ENCODE data around the gene IL1RAPL1.

Gene IL1RAPL1

DNA sequence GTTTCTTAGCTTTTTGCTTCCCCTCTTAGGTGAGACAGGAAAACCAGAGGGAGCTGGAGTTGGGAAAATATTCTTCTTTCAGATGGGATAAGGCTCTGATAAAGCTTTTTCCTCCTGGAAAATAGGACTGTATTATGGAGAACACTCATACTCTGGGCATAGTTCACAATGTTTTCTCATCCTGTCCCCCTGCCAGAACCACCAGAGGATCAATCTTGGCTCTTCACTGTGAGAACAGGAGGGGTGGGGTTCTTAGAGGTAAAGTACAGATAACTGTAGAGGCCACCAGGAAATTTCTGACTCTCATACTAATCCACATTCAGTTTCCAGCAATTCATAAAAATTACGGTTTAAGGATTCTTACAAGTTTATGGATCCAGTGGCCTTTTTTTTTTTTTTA lies 966.3 kb downstream of the IL1RAPL1 start:
- no peak for DNase-seq

DNA sequence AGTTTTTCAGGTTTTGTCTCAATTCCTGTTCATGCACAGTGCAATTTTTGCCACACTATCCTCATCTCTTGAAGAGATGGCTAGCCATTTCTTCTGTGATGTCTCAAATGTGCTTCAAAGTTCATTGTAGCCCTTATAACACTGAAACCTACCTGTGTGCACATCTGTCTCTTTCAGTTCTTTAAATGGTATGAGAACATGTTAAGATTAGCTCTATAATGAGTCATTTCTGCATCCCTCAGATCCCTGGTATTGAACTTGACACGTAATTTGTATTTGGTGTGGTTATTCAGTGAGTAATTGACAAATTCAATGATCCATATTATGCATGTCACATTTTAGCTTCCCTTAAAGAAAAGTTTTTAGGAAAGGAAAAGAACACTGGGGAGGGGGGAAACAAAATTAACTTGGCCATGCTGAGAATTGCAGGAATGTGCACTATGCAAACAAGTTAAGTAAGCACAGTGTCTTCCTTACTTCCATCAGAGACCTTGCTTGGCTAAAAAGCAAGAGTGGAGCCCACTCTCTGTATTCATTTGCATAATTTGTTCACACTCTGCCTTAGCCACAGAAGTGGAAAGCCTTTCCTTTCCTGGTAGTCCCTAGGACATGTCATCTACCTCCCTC lies 968.3 kb downstream of the IL1RAPL1 start:
- no peak for DNase-seq

DNA sequence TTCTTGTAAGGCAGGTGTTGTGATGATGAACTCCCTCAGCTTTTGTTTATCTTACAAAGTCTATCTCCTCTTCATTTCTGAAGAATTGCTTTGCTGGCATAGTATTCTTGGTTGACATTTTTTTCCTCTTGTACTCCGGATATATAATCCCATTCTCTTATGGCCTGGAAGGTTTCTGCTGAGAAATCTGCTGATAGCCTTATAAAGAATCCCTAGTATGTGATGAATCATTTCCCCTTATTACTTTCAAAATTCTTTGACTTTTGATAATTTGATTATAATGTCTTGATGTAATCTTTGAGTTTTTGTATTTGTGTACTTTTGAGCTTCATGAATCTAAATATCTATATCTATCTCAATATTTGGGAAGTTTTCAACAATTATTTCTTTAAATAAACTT lies 972.8 kb downstream of the IL1RAPL1 start:
- DNase-seq = no peak

DNA sequence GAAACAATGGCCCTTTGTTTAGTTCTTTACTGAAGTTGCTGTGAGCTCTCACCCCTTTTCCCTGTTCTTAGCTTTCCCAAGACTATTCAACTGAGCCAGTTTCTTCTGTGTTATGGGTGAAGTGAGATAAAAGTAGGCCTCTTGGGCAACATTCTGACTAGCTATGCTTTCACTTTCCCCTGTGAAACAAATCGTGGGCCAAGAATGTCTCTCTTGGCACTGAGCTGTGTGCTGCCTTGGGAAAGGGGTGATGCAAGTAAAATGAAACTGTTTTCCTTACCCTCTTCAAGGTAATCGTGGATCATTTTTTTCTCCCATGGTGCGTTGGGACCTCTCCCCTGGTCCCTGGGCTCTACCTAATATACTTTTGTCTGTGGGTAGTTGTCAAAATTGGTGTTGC lies 974.2 kb downstream of the IL1RAPL1 start:
- DNase-seq = no peak

DNA sequence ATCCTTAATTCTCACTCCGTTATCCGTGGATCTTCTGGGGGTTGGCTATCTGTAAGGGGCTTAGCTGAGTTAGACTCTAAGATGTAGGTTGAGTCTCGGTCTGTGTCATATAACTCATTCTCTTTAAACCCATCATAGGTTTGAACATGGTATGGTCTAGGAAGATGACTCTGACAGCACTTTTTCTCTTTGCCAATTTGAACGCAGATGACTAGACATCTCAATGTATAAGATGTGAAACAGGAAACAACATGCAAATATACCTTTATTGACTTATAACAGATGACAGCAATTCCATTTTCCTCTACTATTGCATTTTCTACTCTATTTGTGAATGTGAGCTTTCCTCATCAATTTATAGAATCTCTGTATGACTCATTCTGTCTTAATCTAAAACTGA lies 993.3 kb downstream of the IL1RAPL1 start:
- no peak for DNase-seq

DNA sequence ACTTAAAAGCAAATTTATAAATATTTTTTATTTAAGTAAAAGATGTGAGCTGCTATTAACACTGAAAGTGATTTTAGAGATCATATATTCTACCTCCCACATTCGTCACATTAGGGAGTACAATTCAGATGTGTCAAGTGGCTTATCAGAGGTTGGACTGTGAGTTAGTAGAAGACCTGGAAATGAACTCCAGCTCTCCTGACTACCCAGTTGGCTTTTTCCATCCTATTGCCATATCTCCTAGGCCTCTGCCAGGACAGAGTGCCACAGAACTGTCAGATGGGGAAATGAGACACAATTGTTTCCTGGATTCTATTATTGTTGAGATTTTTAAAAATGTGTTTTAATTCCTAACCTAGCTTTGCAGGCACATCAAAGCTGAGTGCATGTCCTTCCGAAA lies 994.0 kb downstream of the IL1RAPL1 start:
- no peak for DNase-seq

DNA sequence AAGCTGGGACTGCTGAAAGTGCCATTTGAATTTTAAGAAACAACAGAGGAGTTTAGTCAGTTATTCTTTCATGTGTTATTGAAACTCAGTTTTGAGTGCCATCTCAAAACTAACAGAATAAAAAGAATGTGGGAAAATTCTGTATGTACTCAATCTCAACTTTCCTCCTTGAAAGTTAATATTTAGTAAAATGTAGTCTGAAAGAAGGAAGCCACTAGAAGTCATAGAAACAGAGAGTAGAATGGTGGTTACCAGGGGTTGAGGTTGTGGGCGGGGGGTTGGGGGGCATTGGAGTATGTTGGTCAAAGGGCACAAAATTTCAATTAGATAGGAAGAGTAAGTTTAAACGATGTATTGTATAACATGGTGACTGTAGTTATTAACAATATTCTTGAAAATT lies 999.9 kb downstream of the IL1RAPL1 start:
- DNase-seq = no peak

DNA sequence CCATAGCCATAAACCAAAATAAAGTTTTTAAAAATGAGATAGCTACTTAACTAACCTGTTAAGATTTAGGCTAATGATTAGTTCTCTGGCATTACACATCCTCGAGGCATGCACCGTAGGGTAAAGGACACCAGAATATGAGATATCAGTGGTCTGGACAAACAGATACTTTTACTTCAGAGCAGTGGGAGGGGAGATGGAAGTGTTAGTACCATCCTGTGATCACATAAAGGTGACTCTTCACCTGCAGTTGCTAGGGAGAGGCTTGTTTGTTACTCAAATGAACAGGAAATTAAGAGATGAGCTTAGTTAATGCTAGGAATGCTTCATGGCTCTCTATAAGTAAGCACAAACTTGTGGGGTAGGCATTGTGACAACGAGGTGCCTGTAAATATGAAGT lies 1003.7 kb downstream of the IL1RAPL1 start:
- no peak for DNase-seq

DNA sequence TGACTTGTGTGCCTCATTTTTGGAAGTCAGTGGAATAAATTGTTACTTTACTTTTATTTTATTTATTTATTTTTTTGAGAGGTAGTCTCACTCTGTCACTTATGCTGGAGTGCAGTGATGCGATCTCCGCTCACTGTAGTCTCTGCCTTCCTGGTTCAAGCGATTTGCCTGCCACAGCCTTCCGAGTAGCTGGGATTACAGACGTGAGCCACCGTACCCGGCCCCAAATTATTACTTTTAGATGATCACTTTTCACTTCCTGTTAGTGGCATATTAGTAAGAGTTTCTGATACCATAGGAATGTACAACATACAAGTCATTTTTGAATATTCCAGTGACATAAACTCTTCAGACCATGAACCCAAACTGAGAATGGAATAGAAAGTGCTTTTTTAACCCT lies 1017.1 kb downstream of the IL1RAPL1 start:
- DNase-seq = no peak

DNA sequence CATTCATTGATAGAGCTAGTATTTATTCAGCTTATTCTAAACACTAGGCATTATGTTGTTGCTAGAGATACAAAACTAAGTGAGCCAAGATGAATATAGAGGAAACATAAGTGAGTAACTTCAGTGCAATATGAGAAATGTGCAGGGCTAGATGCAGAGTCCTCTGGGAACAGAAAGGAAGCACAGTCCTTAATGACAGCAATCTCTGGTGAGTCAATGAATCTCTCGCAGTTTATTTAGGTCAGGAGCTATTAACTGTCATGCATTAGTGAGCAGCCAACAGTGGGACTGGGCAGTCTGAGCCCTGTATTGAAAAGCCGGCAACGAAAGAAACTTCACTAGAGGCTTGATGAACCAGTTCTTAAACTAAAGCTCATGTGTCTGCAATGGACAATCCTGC lies 1030.0 kb downstream of the IL1RAPL1 start:
- no peak for DNase-seq

DNA sequence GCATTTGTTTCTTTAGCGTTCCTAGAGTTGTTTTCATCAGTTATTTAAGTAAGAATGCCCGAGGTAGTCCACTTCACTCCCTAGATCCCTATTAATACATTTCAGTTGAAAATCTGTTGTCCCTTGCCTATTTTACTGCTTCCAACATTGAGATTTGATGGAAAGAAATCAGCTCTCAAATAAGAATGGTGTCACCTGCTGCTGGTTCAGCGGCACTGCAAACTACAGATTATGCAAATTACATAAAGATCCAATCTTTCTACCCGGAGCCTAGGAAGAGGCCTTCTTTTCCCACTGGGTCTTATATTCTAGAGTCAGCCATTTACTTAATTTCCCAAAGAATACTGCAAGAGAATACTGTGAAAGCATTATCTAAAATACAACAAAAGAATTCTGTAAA lies 1030.5 kb downstream of the IL1RAPL1 start:
- no peak for DNase-seq

DNA sequence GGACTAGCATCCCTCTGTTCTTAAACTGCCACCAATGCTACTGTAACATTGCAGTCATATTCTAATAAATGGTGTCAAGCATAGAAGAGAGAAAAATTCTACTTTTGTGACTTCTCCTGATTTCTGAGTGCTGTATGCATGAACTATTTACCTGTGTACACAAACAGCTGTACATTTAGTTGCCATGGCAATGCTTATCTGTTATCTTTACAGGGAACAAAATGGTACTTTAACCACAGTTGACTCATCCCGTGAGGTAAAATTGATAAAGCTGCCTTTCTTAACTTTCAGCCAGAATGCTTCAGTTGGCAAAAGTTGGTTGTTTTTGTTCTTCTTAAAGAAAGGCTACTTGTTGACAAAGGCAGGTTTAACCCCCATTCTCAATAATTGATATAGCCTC lies 1040.6 kb downstream of the IL1RAPL1 start:
- DNase-seq = no peak

DNA sequence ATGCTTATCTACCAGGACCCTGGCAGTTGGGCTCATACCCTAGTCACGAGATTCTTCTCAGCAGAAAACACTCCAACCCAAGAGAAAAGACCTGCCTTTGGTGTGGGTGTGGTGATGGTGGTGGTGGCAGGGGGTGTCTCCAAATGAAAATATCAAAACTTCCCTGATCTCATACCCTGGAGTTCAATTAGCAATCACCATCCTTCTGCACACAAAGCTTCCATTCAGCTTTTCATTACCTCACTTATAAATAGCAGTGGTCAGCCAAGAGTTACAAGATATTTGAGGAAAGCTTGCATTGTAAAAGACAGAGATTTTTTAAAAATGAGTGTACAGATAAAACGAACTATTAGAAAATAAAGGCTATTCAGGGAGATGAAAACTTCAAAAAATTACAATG lies 1047.3 kb downstream of the IL1RAPL1 start:
- no peak for DNase-seq

DNA sequence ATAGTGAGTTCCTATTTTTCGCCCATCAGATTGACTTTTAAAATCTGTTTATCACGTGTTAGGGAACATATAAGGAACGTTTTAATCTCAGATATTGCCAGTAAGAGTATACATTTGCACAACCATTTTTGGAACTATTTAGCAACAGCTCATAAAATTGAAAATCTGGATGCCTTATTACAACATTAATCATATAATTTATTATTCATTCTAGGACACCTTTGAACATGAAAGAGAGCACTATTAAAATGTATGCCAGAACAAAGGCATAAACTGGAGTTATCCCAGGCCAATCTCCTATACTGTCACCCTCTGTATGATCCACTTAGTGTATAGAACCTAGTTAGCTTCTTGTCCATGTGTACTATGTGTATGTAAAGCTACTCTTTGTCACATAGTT lies 1049.1 kb downstream of the IL1RAPL1 start:
- DNase-seq = no peak

DNA sequence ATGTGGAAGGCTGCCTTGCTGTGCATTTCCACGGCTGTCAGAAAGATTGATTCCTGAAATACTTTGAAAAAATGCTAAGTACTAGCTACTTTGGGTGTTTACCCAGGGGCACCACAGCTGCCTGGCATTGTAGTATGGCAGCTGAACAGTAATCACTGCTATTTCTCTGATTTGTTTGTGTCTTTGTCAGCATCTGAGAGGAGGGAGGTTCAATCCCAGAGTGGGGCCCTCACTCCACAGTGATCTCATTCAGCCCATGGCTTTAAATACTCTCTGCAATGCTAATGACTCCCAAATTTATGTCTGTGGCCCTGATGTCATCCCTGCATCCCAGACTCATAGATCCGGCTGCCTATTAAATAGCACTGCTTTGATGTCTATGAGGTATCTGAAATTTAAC lies 1052.9 kb downstream of the IL1RAPL1 start:
- DNase-seq = no peak

DNA sequence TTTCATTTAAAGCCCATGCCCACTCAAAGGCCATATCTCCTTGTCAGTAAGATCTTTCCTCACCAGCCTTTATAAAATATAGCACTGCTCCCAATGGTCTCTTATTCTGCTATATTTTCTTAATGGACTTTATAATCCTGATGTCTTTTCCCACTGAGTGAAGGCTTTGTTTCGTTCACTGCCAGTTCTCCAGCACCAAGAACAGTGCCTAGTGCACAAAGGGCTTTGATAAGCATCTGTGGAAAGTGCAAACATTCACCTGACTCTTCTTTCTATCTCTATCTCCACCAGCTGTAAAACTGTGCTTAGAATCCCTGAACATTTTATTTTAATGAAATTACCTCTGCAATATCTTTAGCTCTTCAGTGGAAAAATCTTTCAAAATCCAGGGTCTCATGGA lies 1054.2 kb downstream of the IL1RAPL1 start:
- no peak for DNase-seq

DNA sequence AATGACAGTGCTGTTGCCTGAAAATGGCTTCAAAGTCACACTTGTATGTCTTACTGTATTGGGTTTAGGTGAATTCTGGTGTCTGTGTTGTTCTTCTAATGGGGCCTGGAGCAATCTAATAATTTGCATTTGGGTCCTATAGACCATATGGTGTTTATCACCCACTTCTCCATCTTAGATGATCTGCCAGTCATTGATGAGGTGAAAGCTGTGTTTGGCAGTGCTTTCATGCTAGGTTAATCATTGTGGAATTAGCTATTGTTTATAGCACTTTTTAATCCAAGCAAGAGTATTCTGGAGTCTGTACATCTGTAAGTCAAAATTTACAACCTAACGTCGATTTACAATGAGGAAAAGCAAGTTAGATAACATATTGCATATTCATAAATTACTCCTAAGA lies 1055.9 kb downstream of the IL1RAPL1 start:
- DNase-seq = no peak

DNA sequence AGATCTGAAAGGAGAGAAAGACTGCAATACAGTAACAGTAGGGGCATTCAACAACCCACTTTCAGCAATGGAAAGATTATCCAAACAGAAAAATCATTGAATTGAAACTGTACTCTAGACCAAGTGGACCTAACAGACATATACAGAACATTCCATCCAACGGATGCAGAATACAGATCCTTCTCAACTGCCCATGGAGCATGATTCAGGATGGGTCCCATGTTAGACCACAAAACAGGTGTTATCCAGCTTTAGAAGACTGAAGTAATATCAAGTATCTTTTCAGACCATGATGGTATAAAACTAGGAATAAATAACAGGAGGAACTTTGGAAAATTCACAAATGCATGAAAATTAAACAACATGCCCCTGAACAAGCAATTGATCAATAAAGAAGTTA lies 1060.9 kb downstream of the IL1RAPL1 start:
- no peak for DNase-seq

DNA sequence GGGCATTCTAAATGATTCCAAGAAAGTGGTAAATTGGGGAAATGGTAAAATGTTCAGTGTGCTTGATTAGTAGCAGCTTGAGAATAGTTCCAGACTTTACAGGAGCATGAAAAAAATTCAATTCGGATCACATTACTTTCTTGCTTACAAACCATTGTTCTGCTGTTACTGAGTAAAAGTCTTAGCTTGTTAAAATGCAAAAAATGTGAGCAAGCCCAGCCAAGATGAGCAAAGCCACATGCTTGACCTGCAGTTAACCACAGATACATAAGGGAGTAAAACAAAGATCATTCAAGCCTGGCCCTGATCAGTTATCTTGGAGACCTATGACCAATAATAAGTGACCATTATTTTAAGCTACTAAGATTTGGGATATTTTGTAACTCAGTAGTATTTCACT lies 1065.2 kb downstream of the IL1RAPL1 start:
- DNase-seq = no peak

DNA sequence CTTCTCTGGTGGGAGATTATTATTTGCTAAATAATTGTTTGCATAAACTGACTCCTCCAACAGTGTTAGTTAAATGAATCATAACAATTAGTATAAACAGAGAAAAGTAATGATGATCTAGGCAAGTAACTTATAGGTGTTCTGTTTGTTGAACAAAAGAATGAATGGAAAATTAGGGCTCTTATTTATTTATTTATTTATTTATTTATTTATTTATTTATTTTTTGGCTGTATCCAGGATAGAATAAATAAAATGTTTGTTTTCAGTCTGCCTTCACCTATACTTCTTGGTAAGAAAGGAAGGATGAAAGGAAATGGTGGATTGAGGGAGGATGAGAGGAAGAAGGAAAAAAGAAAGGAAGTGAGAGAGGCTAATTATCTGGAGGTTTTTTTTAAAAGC lies 1066.5 kb downstream of the IL1RAPL1 start:
- DNase-seq = no peak

DNA sequence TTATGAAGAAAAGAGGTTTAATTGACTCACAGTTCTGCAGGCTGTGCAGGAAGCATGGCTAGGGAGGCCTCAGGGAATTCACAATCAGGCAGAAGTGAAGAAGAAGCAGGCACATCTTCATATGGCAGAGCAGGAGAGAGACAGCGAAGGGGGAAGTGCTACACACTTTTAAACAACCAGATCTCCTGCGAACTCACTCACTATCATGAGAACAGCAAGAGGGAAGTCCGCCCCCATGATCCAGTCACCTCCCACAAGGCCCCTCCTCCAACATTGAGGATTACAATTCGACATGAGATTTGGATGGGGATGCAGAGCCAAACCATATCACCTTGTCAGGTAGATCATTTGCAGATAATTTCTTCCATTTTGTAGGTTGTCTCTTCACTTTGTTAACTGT lies 1072.7 kb downstream of the IL1RAPL1 start:
- no peak for DNase-seq

DNA sequence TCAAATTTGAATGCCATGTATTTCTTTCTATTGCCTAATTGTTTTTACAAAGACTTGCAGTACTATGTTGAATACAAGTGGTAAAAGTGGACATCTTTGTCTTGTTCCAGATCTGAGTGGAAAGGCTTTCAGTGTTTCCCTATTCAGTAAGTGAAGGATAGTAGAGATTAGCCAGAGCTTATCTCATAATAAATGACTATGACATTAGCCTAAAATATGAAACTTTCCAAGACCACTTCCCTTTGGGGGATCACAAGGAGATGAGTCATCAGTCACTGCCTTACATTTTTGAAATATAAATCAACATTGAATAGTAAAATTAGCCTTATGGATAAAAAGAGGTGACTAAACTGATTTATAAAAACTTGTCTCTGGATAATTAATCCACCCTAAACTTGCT lies 1074.0 kb downstream of the IL1RAPL1 start:
- no peak for DNase-seq

DNA sequence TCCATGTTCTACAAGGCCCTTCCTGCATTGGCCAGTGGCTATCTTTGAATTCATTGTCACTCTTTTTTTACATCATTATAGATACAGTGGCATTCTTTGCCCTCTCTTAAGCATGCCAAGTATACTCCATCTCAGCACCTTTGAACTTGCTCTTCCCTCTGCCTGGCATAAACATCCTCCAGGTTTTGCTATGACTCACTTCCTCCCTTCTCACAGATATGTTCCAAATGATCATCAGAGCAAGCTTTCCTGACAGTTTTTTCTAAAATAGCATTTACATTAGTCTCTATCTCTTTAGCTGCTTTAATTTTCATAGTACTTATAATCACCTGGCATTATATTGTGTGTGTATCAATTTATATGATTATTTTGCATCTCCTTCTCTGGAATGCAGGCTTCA lies 1074.9 kb downstream of the IL1RAPL1 start:
- DNase-seq = no peak

DNA sequence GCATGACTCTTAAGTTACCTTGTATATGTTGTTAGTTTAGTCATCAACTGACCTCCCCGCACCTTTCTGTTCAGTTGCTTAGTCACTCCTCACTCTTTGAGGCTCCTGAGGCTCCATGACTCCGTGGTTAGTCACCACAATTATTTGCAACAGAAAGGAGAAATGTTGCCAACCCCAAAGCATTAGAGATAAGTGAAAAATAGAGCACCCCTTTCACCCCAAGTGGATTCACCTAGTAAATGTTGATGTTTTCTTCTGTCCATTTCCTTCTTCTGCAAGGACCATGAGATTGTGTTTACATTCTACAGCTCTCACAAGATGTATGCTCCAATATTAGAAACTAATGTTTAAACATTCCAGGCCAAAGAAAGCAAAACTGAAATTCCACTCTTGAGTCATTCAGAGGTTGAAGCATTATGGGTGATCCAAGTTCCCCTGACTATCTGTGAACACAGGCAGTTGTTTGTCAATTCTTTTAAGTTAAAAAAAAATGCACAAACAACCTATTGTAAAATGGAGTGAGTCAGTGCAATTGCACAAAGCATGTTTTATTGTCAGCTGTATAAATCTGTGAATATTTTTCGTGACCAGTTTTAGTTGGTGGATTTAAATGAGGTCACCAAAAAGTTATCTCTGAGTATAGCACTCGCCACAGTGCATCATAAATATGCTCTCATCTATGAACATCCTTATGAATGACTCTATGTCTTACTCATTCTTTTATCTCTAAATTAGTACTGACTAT lies 1075.7 kb downstream of the IL1RAPL1 start:
- DNase-seq = no peak

DNA sequence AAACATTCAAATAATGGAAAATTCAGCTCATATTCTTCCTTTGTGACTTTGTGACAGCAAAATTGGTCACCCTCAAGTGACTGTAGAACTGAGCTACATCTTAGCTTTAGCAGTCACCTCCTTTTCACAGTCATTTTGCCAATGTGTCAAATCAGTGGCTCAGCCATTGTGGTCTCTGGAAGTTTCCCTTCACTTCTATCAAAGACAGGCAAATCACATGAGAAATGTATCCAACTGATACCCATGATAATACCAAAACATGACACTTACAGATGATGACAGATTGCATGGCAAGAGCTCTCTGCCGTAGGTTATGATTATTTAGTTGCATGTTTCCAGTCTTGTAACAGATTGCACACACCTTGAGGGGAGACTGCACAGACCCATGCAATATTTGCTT lies 1078.3 kb downstream of the IL1RAPL1 start:
- no peak for DNase-seq
